ENCODE measurements around the gene PRKCA. TPM values are rescaled to one million over a fixed set of nuclear protein-coding genes. Genes with fewer than 3 reads are reported as not detected.

The PRKCA gene
- total and polyA plus RNA-seq, 2 donors (not counting 3 experiments of a cell fraction or from before 2014, with no cell fraction given): 7.5 to 34.2 TPM

- Histone ChIP-seq H3K27me3 (ENCODE audit: control insufficient read depth in 2 of 2, insufficient read depth in 2 of 2, low read length in 2 of 2) (no peaks in the 10 kb centered on the region), H3K4me3 (replicated peaks in 1 of 3; ENCODE audit: insufficient read depth in 1 of 3, low read depth in 1 of 3, low read length in 3 of 3) (no peak overlapping the region), H3K79me2 (ENCODE audit: control insufficient read depth, insufficient read depth, low read length) (peaks cover 3% of the 10 kb centered on the region), H3K4me1 (ENCODE audit: control insufficient read depth, extremely low read depth, insufficient read depth, low read length) (no peaks in the 10 kb centered on the region), H3K36me3 (ENCODE audit: control insufficient read depth in 2 of 2, extremely low read depth in 1 of 2, insufficient read depth in 2 of 2, low read length in 2 of 2) (no peaks in the 10 kb centered on the region), H3K9me3 (replicated peaks; ENCODE audit: control insufficient read depth, insufficient read depth, low read length) (no peaks in the 10 kb centered on the region), H3K9me1 (replicated peaks; ENCODE audit: control insufficient read depth, extremely low read depth, insufficient read depth, low read length) (no peaks in the 10 kb centered on the region), H3K9ac (replicated peaks; ENCODE audit: extremely low read depth, insufficient read depth, low read length) (no peak overlapping the region), H3K27ac (ENCODE audit: insufficient read depth, low read depth, low read length) (no peak overlapping the region), H2AFZ (ENCODE audit: low read depth, low read length) (no peak overlapping the region), H4K20me1 (replicated peaks; ENCODE audit: control insufficient read depth, extremely low read depth, insufficient read depth, low read length) (no peaks in the 10 kb centered on the region), H3K4me2 (ENCODE audit: insufficient read depth, low read length) (no peak overlapping the region)
- TF ChIP-seq MYC (IDR thresholded peaks at IDR 0.05; ENCODE audit: low read depth, low read length) (no peak), CTCF (IDR thresholded peaks at IDR 0.05; ENCODE audit: extremely low read depth in 1 of 2, insufficient read depth in 1 of 2, low read depth in 1 of 2, low read length in 2 of 2) (no peak), JUN (IDR thresholded peaks at IDR 0.05; ENCODE audit: borderline replicate concordance, insufficient read depth, insufficient read length, low read depth) (no peak), GATA2 (IDR thresholded peaks at IDR 0.05; ENCODE audit: insufficient read depth, insufficient read length, low read depth, low read length) (no peak), EZH2 (IDR thresholded peaks at IDR 0.05; ENCODE audit: borderline replicate concordance, low read depth, low read length, severe bottlenecking) (no peak), MAX (IDR thresholded peaks at IDR 0.05; ENCODE audit: insufficient read depth, insufficient read length) (no peak), POLR2A (IDR thresholded peaks at IDR 0.05; ENCODE audit: low read depth, low read length) (no peak), FOS (IDR thresholded peaks at IDR 0.05; ENCODE audit: borderline replicate concordance, insufficient read depth, low read length) (no peak), POLR2AphosphoS5 (IDR thresholded peaks at IDR 0.05; ENCODE audit: insufficient read depth, low read depth, low read length) (no peak)
- dilution Hi-C loops (cut with MboI; ENCODE audit: extremely low pct_ligation_motif_present, low sequenced_read_pairs) (no loop called here), intact Hi-C loops (cut with micrococcal nuclease) (no loop called here)
- DNase-seq (ENCODE audit: low read depth, low spot score): no peak
- POLR2A ChIA-PET: no interaction called here
- BruUV-seq (replicated peaks): no TSS peak
- FAIRE-seq: no peak
- CTCF ChIA-PET: interaction anchor here (0.8 kb wide), 1 partner anchor 10 kb away, joined by 3 read pairs; no protein-coding TSS in a partner anchor
Observed at GRCh38 chr17:66487121-66487520, 184.7 kb downstream of the PRKCA start.

Data from endothelial cell of umbilical vein (primary cell).